ENCODE results near the gene OSCAR. TPM values are rescaled to one million over a fixed set of nuclear protein-coding genes. Genes with fewer than 3 reads are reported as not detected.

OSCAR gene
- total and polyA plus RNA-seq, 2 of the 13 experiments (the other 11 are each of a cell fraction or from before 2014, with no cell fraction given): 1.9 TPM; not detected in 1

DNA sequence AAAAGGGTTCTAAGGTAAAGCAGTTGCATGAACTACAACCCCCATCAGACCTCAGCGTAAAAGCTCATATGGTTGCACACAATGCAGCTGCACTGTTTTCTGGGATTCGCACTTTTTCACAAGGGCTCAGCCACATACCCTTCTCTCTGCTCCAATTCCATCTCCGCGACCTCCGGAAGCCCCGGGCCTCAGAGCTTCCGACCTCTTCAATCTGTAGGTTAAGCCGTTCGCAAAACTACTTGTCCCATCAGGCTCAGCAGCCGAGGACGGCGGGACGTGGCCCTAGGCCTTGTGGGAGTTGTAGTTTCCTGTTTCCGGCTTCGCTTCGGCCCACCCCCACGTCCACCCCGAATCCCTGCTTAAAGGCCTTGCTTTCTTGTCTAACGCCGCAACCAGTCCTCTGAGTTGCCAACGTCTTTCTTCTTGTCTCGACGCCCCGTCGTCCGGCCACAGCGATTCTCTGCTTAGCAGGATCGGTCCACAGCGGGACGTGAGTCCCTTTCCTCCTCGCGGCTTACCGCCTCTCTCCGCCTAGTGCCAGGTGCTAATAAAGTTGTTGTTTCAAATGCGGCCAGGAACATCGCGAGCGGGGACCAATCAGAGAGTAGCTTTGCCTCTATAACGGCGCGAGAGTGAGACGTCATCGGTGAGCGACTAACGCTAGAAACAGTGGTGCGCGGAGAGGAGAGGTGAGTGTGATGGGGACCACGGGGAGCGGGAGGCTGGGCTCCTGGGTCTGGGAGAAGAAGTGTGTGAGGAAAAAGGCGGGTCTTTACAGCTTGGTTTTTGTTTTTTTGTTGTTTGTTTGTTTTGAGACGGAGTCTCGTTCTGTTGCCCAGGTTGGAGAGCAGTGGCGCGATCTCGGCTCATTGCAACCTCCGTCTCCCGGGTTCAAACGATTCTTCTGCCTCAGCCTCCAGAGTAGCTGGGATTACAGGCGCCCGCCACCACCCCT, 14.8 kb upstream of the OSCAR start, which contains the start of the genes PRPF31 and TFPT (continued):
- no peak for TF ChIP-seq HNF4G (IDR thresholded peaks at IDR 0.05; ENCODE audit: borderline replicate concordance, low read depth, low read length)
- TF ChIP-seq HNF4G (CRISPR knock-in tag; IDR thresholded peaks at IDR 0.05; ENCODE audit: borderline replicate concordance, low read depth): no peak
- no peak; the same call in 1 of the 2 replicates for TF ChIP-seq ZSCAN22 (CRISPR knock-in tag; IDR thresholded peaks at IDR 0.05)
- no peak for TF ChIP-seq RCOR2 (CRISPR knock-in tag; IDR thresholded peaks at IDR 0.05)
- 0 out of 2 replicates have a peak, but pooled peaks have one; percentile 63 for TF ChIP-seq ZNF775 (CRISPR knock-in tag; IDR thresholded peaks at IDR 0.05; ENCODE audit: borderline replicate concordance)
- peak; percentile 80; the same call in 1 of the 2 replicates for TF ChIP-seq PHF21A (CRISPR knock-in tag; IDR thresholded peaks at IDR 0.05)
- TF ChIP-seq, protein P1, sequence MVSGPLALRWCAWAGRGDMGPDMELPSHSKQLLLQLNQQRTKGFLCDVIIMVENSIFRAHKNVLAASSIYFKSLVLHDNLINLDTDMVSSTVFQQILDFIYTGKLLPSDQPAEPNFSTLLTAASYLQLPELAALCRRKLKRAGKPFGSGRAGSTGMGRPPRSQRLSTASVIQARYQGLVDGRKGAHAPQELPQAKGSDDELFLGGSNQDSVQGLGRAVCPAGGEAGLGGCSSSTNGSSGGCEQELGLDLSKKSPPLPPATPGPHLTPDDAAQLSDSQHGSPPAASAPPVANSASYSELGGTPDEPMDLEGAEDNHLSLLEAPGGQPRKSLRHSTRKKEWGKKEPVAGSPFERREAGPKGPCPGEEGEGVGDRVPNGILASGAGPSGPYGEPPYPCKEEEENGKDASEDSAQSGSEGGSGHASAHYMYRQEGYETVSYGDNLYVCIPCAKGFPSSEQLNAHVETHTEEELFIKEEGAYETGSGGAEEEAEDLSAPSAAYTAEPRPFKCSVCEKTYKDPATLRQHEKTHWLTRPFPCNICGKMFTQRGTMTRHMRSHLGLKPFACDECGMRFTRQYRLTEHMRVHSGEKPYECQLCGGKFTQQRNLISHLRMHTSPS (CRISPR knock-in tag; IDR thresholded peaks at IDR 0.05; ENCODE audit: low read depth): no peak
- TF ChIP-seq SSRP1 (CRISPR knock-in tag; IDR thresholded peaks at IDR 0.05): no peak; the same call in 1 of the 2 replicates
- TF ChIP-seq, protein P2, sequence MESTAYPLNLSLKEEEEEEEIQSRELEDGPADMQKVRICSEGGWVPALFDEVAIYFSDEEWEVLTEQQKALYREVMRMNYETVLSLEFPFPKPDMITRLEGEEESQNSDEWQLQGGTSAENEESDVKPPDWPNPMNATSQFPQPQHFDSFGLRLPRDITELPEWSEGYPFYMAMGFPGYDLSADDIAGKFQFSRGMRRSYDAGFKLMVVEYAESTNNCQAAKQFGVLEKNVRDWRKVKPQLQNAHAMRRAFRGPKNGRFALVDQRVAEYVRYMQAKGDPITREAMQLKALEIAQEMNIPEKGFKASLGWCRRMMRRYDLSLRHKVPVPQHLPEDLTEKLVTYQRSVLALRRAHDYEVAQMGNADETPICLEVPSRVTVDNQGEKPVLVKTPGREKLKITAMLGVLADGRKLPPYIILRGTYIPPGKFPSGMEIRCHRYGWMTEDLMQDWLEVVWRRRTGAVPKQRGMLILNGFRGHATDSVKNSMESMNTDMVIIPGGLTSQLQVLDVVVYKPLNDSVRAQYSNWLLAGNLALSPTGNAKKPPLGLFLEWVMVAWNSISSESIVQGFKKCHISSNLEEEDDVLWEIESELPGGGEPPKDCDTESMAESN (CRISPR knock-in tag; conservative IDR thresholded peaks at IDR 0.05): peak; percentile 71; the same call in 1 of the 2 replicates
- no peak for TF ChIP-seq SMC3 (IDR thresholded peaks at IDR 0.05; ENCODE audit: low read length)
- TF ChIP-seq ZNF772 (CRISPR knock-in tag; IDR thresholded peaks at IDR 0.05): 0 out of 2 replicates have a peak, but pooled peaks have one; percentile 60
- TF ChIP-seq YY1 (IDR thresholded peaks at IDR 0.05; ENCODE audit: insufficient read depth, insufficient replicate concordance, low read depth, low read length): peak; percentile 68
- TF ChIP-seq MEF2D (CRISPR knock-in tag; IDR thresholded peaks at IDR 0.05): peak; percentile 88
- peak; percentile 44; the same call in 1 of the 2 replicates for TF ChIP-seq JUNB (CRISPR knock-in tag; IDR thresholded peaks at IDR 0.05; ENCODE audit: borderline replicate concordance)
- no peak for TF ChIP-seq REXO4 (CRISPR knock-in tag; IDR thresholded peaks at IDR 0.05; ENCODE audit: borderline replicate concordance)
- no peak; a peak in 1 of 4 replicates for TF ChIP-seq REST (IDR thresholded peaks at IDR 0.05; ENCODE audit: borderline replicate concordance in 1 of 2, low read depth in 1 of 2, low read length in 2 of 2)
- peak; percentile 15; the same call in 1 of the 2 replicates for TF ChIP-seq ZNF124 (CRISPR knock-in tag; IDR thresholded peaks at IDR 0.05)
- TF ChIP-seq ZFP36L1 (CRISPR knock-in tag; IDR thresholded peaks at IDR 0.05): peak; percentile 61; the same call in 1 of the 2 replicates
- TF ChIP-seq TP53 (CRISPR knock-in tag; conservative IDR thresholded peaks at IDR 0.05): 0 out of 2 replicates have a peak, but pooled peaks have one; percentile 66
- peak; percentile 93 for TF ChIP-seq CCAR2 (optimal IDR thresholded peaks at IDR 0.05; ENCODE audit: low read depth, low read length)
- no peak for TF ChIP-seq RBAK (CRISPR knock-in tag; IDR thresholded peaks at IDR 0.05)
- no peak; the same call in 1 of the 2 replicates for TF ChIP-seq ZNF292 (CRISPR knock-in tag; IDR thresholded peaks at IDR 0.05; ENCODE audit: borderline replicate concordance, low read depth)
